Fibroblast of skin of back (primary cell): ENCODE measurements around the gene TRAF3IP3. TPM values are rescaled to one million over a fixed set of nuclear protein-coding genes. Genes with fewer than 3 reads are reported as not detected.

ENCODE experiments used
- DNase-seq: peaks from one replicate; pipeline ENCODE4 v3.0.0-alpha.2; 2013
- polyA plus RNA-seq, 2 experiments: library from polyadenylated mRNA; unstranded; fragments of 120-200 nt; gene quantifications; one replicate each; pipeline ENCODE4 v1.2.1, GENCODE V29; 2013; ENCODE audit not compliant: insufficient read length in 2 of 2

The TRAF3IP3 gene, protein sequence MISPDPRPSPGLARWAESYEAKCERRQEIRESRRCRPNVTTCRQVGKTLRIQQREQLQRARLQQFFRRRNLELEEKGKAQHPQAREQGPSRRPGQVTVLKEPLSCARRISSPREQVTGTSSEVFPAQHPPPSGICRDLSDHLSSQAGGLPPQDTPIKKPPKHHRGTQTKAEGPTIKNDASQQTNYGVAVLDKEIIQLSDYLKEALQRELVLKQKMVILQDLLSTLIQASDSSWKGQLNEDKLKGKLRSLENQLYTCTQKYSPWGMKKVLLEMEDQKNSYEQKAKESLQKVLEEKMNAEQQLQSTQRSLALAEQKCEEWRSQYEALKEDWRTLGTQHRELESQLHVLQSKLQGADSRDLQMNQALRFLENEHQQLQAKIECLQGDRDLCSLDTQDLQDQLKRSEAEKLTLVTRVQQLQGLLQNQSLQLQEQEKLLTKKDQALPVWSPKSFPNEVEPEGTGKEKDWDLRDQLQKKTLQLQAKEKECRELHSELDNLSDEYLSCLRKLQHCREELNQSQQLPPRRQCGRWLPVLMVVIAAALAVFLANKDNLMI
- 0.28 TPM for polyA plus RNA-seq (2013, experiment 1 of 2; ENCODE audit: insufficient read length)
- polyA plus RNA-seq (2013, experiment 2 of 2; ENCODE audit: insufficient read length): 0.20 TPM

DNA sequence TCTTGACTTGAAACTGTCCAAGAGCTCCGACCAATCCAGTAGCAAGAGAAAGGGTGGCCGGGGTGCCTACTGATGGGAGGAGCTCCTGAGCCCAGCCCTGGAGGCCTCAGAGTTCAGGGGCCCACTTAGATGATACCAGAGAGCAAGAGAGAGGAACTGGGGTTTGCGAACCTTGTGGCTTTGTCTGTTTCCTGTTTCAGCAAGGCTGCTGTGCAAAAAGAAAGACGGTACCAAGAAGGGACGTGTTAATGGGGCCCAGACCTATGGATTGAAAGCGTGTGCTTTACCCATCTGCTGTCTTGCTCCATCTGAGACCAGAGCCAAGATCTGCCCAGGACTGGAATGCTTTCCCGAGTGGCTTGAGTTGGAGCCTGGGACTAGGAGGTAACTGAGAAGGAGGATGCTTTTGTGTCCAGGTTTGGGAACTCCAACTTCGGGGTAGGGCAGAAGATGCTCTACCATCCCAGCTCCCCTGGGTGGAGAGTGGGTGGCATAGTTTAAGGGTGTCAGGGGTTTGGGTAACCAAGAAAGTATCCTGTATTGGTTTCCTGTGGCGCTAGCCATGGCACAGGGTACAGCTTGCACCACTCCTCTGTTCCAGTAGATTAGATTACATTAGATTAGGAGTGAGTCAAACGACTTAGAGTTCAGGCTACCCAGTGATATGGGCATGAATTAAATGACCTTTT, at the start of gene TRAF3IP3:
TSS of gene TRAF3IP3 (plus strand) at position 128 of the 689 bp plus-strand sequence. CDS start 3,987 bp downstream, outside the sequence.
- DNase-seq: no peak

DNA sequence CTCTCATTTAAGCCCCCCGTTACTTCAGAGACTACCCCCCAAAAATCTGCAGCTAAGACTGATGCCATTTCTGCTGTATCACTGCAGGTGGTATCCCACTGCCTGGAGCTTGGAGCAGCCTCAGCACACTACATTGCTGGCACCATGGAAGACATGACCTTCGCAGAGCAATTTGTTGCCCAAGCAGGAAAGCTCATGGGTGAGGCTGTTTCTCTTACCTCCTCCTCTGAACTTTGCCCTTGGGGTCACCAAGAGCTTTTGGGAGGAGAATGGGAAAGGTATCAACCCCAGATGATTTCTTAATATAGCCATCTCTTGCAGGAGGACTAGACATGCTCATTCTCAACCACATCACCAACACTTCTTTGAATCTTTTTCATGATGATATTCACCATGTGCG, 49.2 kb upstream of the TRAF3IP3 start:
- DNase-seq: no peak

DNA sequence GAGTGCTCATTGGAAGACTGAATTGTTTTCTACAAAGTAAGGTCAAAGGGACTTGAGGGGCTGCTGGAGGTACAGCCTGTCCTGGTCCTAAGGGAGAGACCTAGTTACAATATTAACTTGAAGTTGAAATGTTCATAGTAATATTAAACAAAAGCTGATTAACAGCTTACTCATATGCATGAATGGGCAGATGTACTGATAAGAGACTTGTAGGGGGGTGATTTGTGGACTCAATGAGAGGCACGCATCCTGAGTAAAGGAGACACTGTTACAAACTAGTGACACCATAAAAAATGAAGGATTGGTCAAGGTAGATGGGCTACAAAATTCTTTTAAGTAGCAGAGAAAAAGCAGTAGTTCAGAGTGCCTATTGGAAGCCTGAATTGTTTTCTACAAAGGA, 48.5 kb upstream of the TRAF3IP3 start:
- no peak for DNase-seq

DNA sequence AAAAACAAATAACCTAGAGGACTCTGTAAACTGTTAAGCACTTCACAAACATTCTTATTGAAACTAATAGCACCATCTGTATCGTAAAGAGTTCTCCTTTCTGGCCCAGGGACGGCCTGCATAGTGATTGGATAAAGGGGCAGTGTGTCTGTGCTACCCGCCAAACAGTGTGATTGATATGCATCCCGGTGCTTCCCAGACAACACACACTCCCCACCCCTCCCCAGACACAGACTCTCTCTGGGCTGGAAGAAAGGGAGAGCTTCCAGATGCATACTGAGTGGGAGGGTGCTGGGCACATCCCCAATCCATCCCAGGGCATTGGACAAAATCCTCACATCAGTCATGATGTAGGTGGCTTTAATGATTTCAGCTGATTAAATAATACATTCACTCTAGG, 47.6 kb upstream of the TRAF3IP3 start:
- DNase-seq: no peak

DNA sequence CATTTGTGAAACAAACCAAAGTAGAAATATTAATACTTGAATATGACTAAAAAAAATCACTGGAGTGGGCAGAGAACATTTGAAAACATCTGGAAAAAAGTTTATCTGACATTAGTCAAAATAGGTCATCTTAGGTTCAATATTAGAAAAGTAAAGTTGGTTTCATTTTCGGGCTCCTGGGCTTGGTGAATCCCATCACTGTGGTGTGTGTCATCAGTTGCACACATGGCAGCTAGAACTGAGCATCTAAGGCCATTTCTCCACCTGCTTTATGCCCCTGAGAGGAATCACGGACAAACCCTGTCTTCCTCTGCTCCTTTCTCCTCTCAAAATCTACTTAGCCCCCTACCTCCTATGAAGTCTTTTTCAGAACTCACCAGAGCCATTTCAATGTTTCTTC, 45.8 kb upstream of the TRAF3IP3 start:
- DNase-seq: no peak

DNA sequence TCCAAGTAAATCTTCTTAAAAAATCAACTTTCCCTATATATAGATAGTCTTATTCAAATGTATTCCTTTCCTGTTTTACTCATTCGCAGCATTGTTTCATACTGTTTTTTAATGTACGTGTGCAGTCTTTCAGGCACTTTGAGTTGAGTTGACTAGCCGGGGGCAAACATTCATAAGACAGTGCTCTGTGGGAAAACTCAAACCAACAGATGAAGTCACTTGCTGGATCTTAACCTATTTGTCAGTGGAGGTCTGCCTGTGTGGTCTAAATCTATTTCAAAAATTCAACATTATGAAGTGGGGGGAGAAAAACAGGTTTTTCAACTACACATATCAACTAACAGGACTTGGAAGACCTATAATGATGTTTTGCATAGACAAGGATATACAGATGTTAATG, 45.0 kb upstream of the TRAF3IP3 start:
- no peak for DNase-seq

DNA sequence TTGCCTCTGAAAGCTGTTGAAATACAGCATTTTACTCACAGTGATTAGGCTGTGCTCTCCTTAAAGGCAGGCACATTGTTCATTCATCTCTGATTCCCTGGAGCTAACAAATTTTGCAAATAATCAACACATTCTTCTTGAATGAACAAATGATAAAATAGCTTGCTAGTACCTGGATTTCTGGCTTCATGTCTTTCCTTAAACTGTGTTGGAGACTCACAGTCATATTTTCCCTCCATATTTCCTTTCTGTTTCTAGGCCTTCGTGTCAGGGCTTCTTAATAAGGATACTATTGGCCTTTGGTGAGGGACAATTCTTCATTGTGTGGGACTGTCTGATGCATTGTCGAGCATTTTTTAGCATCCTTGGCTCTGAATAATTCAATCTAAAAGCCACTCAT, 41.5 kb upstream of the TRAF3IP3 start:
- DNase-seq: no peak

DNA sequence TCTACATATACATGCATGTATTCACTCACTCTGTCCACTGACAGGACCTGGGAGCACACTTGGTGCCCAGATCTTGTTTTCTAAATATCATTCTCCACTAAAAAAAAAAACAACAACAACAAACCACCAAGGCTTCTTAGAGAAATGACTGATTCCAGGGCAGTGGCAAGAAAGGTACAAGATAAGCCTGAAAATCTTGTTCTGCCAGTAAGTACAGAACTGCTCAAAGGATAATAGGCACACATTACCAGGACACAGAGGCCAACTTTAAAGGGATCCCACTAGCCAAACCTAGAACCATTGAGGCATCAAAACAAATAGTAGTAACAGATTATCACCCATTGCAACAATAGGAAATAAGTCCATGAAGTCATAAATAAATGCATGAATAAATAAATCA, 40.5 kb upstream of the TRAF3IP3 start:
- no peak for DNase-seq

DNA sequence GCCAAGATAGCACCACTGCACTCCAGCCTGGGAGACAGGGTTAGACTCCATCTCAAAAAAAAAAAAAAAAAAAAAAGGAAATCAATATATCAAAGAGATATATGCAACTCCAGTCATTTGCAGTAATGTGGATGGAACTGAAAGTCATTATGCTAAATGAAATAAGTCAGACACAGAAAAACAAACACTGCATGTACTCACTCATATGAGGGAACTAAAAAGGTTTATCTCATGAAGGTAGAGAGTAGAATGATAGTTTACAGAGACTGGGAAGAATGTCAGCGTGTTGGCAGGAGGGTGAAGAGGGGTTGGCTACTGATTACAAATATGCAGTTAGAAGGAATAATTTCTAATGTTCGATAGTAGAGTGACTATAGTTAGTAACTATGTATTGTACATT, 38.0 kb upstream of the TRAF3IP3 start:
- DNase-seq: no peak

DNA sequence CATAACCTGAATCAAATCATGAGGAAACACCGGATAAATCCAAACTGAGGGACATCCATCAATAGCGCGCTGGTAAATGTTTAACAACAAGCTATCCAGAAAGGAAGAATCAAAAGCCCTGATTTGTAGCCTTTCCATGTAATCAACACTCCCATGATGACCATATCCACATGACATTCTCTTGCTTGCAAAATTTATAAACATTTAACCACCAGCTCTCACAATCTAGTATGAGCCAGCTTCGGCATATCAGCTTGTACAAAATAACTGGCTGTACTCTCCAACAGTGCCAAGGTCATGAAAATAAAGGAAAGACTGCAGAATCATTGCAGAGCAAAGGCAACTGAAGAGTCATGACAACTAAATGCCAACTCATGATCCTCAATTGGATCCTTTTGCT, 35.5 kb upstream of the TRAF3IP3 start:
- no peak for DNase-seq

DNA sequence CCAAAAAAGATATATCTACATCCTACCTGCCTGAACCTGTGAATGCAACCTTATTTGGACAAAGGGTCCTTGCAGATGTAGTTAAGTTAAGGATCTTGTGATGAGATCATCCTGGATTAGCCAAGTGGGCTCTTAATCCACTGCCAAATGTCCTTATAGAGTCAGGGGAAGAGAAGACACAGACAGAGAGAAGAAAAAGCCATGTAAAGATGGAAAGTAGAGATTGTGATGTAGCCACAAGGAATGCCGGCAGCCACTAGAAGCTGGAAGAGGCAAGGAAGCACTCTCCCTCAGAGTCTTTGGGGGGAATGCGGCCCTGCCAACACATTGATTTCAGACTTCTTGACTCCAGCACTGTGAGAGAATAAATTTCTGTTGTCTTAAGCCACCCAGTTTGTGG, 35.0 kb upstream of the TRAF3IP3 start:
- peak; percentile 14 for DNase-seq

DNA sequence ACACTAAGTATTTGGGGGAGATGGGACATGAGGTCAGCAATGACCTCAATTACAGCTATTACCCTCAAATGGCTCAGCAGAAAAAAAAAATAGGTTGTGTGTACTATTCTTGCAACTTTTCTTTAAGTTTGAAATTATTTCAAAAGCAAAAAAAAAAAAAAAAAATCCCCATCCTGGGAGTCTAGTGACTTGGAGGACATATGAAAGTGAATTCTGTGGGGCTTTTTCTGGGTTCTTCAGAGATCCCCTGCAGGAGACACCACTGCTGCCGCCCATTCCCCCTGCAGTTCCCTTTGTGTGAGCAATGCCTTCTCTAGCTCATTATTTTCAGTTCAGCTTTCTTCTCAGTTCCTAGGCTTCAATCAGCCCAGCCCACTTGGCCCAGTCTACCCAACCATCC, 34.5 kb upstream of the TRAF3IP3 start:
- DNase-seq: no peak

DNA sequence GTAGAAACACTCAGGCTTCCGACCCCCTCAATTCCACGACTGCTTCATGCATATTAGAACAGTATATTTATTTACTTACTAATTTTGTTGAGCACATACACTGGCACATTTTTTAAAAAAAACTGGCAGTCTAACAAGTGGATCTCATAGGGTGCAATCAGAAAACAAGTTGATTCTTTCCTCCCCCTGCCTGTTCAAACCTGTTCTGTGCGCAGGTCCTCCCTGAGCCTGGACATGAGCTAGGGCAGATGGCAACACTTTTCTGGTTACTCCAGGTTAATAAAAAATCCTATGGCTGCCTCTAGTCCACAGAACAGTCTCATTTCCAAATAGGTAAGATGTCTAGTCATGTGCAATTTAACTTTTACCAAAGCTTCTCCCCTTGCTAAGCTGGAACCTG, 32.6 kb upstream of the TRAF3IP3 start:
- no peak for DNase-seq

DNA sequence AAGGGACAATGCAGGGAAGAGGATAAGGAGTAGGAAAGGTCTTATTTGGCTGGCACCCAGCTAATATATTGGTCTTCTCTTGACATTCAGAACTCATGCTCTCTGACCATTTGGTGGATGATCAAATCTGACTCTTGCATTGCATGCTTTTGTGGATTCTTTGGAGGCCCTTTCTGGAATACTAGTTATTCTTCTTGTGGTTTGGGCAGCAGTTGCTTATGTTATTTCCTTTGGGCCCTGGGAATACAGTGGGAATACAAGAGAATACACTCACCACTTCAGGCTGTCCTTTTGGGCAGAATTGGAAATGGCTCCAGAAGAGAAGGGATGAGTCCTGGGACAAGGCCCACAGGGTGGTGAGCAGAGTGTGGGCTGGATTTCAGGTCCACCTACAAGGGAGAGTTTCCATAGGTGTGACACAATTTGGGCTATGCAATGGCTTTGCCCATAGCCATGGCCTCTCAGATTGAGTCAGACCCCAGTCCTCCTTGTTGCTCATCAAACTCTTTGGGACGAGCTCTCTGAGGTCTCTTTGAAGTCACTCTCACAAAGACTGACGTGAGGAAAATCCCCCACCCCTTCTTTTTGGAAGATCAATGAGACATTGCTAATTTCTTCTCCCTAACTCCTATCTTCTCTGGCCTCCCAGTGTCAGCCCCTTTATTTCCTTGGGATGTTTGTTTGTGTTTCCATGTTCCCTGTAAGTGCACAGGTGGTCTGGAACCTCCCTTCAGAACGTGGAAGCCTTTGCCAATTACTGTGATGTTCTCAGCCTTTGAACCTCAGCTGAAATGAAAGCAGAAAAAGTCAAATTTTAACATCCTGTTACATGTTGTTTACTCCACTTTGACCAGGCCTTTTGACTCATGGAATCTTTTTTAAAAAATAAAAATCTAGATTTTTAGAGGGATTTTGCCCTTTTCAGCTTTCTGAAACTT, 31.8 kb upstream of the TRAF3IP3 start:
- peak; percentile 42 for DNase-seq

DNA sequence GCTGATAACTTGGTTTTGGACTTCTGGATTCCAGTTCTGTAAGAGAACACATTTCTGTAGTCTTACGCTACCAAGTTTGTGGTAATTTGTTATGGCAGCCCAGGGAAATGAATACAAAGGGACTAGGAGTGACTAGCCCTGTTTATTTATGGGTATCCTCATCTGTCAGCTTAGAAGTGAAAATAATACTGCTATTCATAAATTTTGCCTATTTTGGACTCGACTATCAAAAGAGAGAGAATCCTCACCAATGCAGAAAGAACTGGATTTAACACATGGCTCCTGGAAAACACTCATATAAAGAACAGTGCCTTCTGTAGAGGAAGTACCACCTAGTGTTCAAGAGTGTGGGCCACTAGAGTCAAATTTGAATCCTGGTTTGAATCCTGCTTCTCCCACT, 28.6 kb upstream of the TRAF3IP3 start:
- no peak for DNase-seq

DNA sequence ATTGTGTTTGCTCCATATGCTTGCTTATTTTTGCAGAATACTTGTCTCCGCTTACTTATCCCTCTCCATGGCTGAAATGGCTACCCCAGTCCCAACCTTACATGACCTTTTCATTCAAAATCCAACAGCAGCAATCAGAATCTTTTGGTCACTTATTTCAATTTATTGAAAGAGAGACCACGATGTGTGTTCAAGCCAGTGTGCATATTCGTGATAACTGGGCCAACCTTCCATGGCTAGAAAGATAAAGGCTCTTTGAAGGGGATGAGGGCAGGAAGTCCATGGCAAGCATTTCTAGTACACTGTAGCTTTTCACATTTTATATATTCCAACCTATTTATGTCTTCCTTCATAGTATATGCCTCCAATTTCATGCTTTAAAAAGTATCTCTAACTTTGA, 28.1 kb upstream of the TRAF3IP3 start:
- DNase-seq: no peak

DNA sequence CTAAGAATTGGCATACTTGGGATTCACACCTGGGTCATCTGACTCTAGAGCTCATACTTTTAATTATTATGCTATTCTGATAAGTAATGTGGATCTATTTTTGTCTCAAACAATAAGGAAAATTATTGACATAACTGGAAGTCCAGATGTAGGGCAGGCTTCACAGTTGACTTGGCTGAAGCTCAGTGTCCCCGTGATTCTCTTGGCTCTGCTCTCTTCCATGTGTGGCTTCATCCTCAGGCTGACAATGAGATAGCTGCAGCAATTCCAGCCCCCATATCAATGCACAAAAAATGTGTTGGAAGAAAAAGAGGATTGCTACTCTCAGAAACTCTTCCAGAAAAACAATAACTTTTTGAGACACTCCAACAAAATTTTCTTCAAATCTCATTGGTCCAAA, 27.4 kb upstream of the TRAF3IP3 start:
- DNase-seq: no peak

DNA sequence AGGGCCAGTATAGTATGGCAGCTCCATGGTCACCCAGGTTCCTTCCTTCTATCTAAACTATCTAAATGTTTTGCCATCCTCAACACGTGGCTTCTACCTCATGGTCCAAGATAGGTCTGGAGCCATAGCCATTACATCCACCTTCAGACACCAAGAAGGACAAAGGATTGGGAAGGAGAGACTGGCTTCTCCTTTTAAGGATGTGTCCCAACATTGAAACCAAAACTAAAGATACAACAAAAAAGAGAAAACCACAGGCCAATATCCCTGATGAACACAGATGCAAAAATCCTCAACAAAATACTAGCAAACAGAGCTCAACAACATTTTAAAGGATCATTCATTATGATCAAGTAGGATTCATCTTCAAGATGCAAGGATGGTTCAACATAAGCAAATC, 26.4 kb upstream of the TRAF3IP3 start:
- DNase-seq: no peak

DNA sequence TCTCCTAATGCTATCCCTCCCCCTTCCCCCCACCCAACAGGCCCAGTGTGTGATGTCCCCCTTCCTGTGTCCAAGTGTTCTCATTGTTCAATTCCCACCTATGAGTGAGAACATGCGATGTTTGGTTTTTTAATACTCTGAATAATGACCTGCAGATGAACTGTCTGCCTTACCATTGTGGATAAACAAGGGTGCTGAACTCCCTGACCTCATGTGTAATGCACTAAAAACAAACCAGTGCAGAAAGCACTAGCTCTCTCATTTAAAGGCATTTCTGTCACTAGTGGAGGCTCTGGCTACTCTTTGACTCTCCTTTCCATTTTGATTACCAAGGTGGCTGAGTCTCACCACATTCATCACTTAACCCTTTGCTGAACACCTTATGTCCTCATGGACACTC, 23.1 kb upstream of the TRAF3IP3 start:
- DNase-seq: no peak

DNA sequence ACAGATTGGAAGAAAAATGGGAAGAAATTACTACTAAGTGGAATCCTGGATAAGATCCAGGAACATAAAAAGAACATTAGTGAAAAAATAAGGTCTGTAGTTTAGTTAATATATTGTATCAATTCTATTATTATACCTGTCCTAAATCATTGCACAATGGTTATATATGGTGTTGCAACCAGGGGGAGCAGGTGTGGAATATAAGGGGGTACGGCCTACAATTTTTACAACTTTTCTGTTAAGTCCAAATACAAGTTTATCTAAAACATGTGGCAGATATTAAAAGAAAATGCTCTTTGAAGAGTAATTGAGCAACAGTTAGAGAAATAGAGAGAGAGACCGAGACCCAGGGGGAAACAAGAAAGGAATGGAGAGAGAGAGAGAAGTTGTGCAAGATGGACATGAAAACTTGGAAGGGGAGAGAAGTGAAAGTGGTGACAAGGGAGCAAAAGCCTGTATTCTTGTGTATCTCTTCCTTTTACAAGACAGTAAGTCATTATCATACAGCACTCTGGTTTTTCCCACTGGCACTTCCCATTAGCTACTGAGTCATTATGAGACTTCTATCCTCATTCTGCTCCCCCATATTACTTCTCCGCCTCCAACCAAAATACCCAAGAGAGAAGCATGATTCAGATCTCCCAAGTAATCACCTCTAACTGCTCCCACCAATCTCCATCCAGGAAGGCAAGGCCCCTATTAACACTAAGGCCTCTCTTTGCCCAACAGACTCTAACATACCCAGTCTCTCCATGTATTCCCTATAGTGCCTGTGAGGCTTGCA, 22.3 kb upstream of the TRAF3IP3 start:
- no peak for DNase-seq

DNA sequence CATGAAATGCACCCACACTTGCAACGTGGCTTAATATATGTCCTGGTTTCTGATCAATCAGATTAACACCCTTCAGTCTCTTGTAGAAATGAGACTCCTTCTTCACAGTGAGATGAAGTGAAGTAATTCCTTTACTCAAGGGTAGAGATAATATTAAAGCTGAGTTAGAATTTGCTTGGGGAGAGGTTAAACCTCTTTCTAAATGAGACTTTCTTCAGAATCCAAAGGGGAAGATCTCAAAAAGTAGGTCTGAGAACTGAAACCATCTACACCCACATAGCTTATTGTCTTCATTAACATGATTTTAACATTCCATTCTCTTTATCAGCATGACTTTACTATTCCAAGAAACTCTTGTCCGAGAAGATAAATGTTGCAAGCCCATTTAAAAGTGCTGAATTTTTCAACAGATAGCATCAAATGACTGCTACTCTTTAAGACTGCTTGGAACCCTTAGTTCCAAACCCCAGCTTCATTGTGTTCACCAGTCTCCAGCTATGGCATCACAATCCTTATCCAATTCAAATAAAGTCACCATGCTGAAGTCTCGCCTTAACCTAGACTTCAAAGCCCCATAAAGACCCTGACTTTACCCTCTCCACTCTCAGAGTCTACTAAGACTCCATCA, 19.2 kb upstream of the TRAF3IP3 start:
- no peak for DNase-seq
